HG03469 (cell line): Measurements from ENCODE around the gene NPM3.

ENCODE experiments used
- ATAC-seq: cut with Tn5 transposase; IDR thresholded peaks from one replicate; pipeline ENCODE4 v1.9.1; 2021; ENCODE audit warnings: mild to moderate bottlenecking, moderate library complexity, moderate number of reproducible peaks; ENCODE audit not compliant: unreplicated experiment

NPM3 gene

GRCh38 chr10:101775273-101776160, 7.7 kb downstream of the NPM3 start, which contains the start of gene FGF8:
Gene FGF8 (minus strand): TSS chr10:101776114. CDS start chr10:101775900, 214 bp downstream.
- no peak for ATAC-seq

- ATAC-seq: no peak
These were observed 8.5 kb downstream of the NPM3 start for GRCh38 chr10:101774589-101775272.

- ATAC-seq: no peak
These were observed 9.2 kb downstream of the NPM3 start for GRCh38 chr10:101773923-101774588.

- ATAC-seq: no peak
These were observed 10.1 kb downstream of the NPM3 start for GRCh38 chr10:101772895-101773761.

GRCh38 chr10:101772017-101772894, 11.0 kb downstream of the NPM3 start:
- no peak for ATAC-seq

- ATAC-seq: no peak
These were observed 11.9 kb downstream of the NPM3 start for GRCh38 chr10:101771380-101771779.

GRCh38 chr10:101770331-101771215, 12.7 kb downstream of the NPM3 start:
- no peak for ATAC-seq

- ATAC-seq: no peak
These were observed 13.6 kb downstream of the NPM3 start for GRCh38 chr10:101769541-101770180.

GRCh38 chr10:101768791-101769170, 14.5 kb downstream of the NPM3 start:
- ATAC-seq: no peak

- no peak for ATAC-seq
These were observed 15.1 kb downstream of the NPM3 start for GRCh38 chr10:101767966-101768790.

- ATAC-seq: no peak
These were observed 15.7 kb downstream of the NPM3 start for GRCh38 chr10:101767600-101767945.

GRCh38 chr10:101766753-101767599, 16.3 kb downstream of the NPM3 start:
- no peak for ATAC-seq

GRCh38 chr10:101766306-101766705, 16.9 kb downstream of the NPM3 start:
- no peak for ATAC-seq

GRCh38 chr10:101763141-101763846, 20.0 kb downstream of the NPM3 start:
- ATAC-seq: no peak

GRCh38 chr10:101762736-101763135, 20.5 kb downstream of the NPM3 start:
- ATAC-seq: no peak

- no peak for ATAC-seq
These were observed 22.0 kb downstream of the NPM3 start for GRCh38 chr10:101761226-101761625.
